ENCODE measurements around the gene PARK7.

Gene PARK7

GRCh38 chr1:7928247-7928646 lies 33.3 kb upstream of the PARK7 start:
- H3K36me3 ChIP-seq (ENCODE audit: control insufficient read depth, insufficient read depth, low read length), result no peaks in the 10 kb centered on the region
- 90 to 93% methylated on average over 2 to 3 of the region's 4 CpGs for WGBS, 2 experiments (ENCODE audit: insufficient coverage in 2 of 2)
- no peaks in the 10 kb centered on the region for H3K4me1 ChIP-seq (ENCODE audit: control insufficient read depth, insufficient read depth, low read length, poor library complexity, severe bottlenecking)
- H3K27ac ChIP-seq (ENCODE audit: low read depth, low read length, severe bottlenecking), result no peak overlapping the region
- H3K4me3 ChIP-seq (ENCODE audit: extremely low read depth, insufficient read depth, low read length, poor library complexity, severe bottlenecking), result no peak overlapping the region
- no peaks in the 10 kb centered on the region for H3K9me3 ChIP-seq (ENCODE audit: control insufficient read depth, low read length)

DNA sequence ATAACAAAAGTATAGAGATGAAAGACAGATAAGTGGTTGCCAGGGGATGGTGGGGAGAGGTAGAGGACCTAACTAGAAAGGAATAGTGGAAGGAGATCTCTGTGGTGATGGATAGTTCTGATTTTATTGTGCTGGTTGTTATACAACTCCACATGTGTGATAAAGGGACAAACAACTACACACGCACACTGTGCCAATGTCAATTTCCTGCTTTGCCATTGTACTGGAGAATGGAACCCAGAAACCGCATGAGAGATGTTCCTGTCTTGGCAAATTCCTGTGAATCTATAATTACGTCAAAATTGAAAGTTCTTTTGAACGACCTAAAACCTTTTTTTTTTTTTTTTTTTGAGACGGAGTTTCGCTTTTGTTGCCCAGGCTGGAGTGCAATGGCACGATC lies 31.9 kb upstream of the PARK7 start:
- Histone ChIP-seq H3K4me1 (ENCODE audit: control insufficient read depth, insufficient read depth, low read length, poor library complexity, severe bottlenecking) (no peaks in the 10 kb centered on the region), H3K27ac (ENCODE audit: low read depth, low read length, severe bottlenecking) (no peak overlapping the region), H3K4me3 (ENCODE audit: extremely low read depth, insufficient read depth, low read length, poor library complexity, severe bottlenecking) (no peak overlapping the region), H3K9me3 (ENCODE audit: control insufficient read depth, low read length) (no peaks in the 10 kb centered on the region), H3K36me3 (ENCODE audit: control insufficient read depth, insufficient read depth, low read length) (no peaks in the 10 kb centered on the region)
- WGBS, 2 experiments (ENCODE audit: insufficient coverage in 2 of 2), result 85 to 86% methylated on average over 4 to 5 of the region's 7 CpGs

GRCh38 chr1:7930645-7931445 lies 30.7 kb upstream of the PARK7 start:
- Histone ChIP-seq H3K4me3 (ENCODE audit: extremely low read depth, insufficient read depth, low read length, poor library complexity, severe bottlenecking) (no peak overlapping the region), H3K36me3 (ENCODE audit: control insufficient read depth, insufficient read depth, low read length) (no peaks in the 10 kb centered on the region), H3K27ac (ENCODE audit: low read depth, low read length, severe bottlenecking) (no peak overlapping the region), H3K4me1 (ENCODE audit: control insufficient read depth, insufficient read depth, low read length, poor library complexity, severe bottlenecking) (no peaks in the 10 kb centered on the region), H3K9me3 (ENCODE audit: control insufficient read depth, low read length) (no peaks in the 10 kb centered on the region)
- 90 to 92% methylated on average over 9 to 12 of the region's 15 CpGs for WGBS, 2 experiments (ENCODE audit: insufficient coverage in 2 of 2)

GRCh38 chr1:7931446-7931812 lies 30.1 kb upstream of the PARK7 start:
- no peaks in the 10 kb centered on the region for H3K36me3 ChIP-seq (ENCODE audit: control insufficient read depth, insufficient read depth, low read length)
- H3K27ac ChIP-seq (ENCODE audit: low read depth, low read length, severe bottlenecking), result no peak overlapping the region
- H3K9me3 ChIP-seq (ENCODE audit: control insufficient read depth, low read length), result no peaks in the 10 kb centered on the region
- H3K4me1 ChIP-seq (ENCODE audit: control insufficient read depth, insufficient read depth, low read length, poor library complexity, severe bottlenecking), result no peaks in the 10 kb centered on the region
- no peak overlapping the region for H3K4me3 ChIP-seq (ENCODE audit: extremely low read depth, insufficient read depth, low read length, poor library complexity, severe bottlenecking)
- 71 to 100% methylated on average over 1 of the region's 2 CpGs for WGBS, 2 experiments (ENCODE audit: insufficient coverage in 2 of 2)

DNA sequence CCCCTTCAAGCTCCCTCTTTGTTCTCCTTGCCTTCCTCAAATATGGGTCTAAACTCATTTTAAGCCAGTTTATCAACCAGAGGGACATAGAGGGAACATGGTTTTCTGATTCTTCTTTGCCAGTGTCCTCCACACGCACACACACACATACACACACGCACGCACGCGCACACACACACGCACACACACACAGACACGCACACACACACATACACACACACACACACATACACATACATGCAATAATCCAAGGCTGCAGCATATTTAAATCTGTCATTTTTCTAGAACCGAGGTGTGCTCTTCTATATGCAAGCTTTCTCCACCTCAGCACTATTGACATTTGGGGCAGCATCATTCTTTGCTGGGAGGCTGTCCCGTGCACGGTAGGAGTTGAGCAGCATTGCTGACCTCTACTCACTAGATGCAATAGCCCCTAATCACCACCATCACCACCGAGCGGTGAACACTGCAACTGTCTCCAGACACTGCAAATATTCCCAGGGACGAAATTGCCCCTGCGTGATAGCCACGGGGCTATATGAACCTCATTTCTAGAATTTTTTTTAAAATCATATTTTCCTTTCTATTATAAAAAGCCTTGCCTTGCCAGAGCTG lies 28.9 kb upstream of the PARK7 start:
- no peaks in the 10 kb centered on the region for H3K4me1 ChIP-seq (ENCODE audit: control insufficient read depth, insufficient read depth, low read length, poor library complexity, severe bottlenecking)
- WGBS, 2 experiments (ENCODE audit: insufficient coverage in 2 of 2), result 87 to 90% methylated on average over 11 to 14 of the region's 15 CpGs
- no peaks in the 10 kb centered on the region for H3K9me3 ChIP-seq (ENCODE audit: control insufficient read depth, low read length)
- no peak overlapping the region for H3K27ac ChIP-seq (ENCODE audit: low read depth, low read length, severe bottlenecking)
- no peak overlapping the region for H3K4me3 ChIP-seq (ENCODE audit: extremely low read depth, insufficient read depth, low read length, poor library complexity, severe bottlenecking)
- H3K36me3 ChIP-seq (ENCODE audit: control insufficient read depth, insufficient read depth, low read length), result no peaks in the 10 kb centered on the region

GRCh38 chr1:7938070-7938469 lies 23.4 kb upstream of the PARK7 start:
- Histone ChIP-seq H3K9me3 (ENCODE audit: control insufficient read depth, low read length) (no peaks in the 10 kb centered on the region), H3K4me3 (ENCODE audit: extremely low read depth, insufficient read depth, low read length, poor library complexity, severe bottlenecking) (no peak overlapping the region), H3K36me3 (ENCODE audit: control insufficient read depth, insufficient read depth, low read length) (no peaks in the 10 kb centered on the region), H3K27ac (ENCODE audit: low read depth, low read length, severe bottlenecking) (no peak overlapping the region), H3K4me1 (ENCODE audit: control insufficient read depth, insufficient read depth, low read length, poor library complexity, severe bottlenecking) (peaks cover 12% of the 10 kb centered on the region)
- WGBS, 2 experiments (ENCODE audit: insufficient coverage in 2 of 2), result 42 to 64% methylated on average over 2 to 3 of the region's 3 CpGs

DNA sequence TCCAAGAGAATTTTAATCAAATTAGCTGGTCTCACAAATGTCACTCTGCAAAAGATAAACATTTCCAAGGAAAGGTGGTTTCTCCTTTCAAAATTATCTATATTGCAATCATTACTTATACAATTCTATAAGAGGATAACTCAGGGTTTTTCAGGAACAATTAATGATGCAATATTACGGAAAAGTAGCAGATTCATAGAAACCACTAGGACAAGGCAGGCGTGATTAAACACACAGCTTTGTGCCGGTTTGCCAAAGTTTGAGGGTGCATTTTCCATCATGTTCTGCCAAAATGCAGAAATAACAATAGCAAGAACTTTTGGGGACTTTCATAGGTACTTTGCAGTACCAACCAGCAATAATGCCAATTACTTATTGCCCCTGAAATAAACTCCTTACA lies 21.5 kb upstream of the PARK7 start:
- no peak overlapping the region for H3K27ac ChIP-seq (ENCODE audit: low read depth, low read length, severe bottlenecking)
- no peaks in the 10 kb centered on the region for H3K9me3 ChIP-seq (ENCODE audit: control insufficient read depth, low read length)
- peaks cover 12% of the 10 kb centered on the region for H3K4me1 ChIP-seq (ENCODE audit: control insufficient read depth, insufficient read depth, low read length, poor library complexity, severe bottlenecking)
- no peaks in the 10 kb centered on the region for H3K36me3 ChIP-seq (ENCODE audit: control insufficient read depth, insufficient read depth, low read length)
- 94 to 95% methylated on average over 3 of the region's 3 CpGs for WGBS, 2 experiments (ENCODE audit: insufficient coverage in 2 of 2)
- H3K4me3 ChIP-seq (ENCODE audit: extremely low read depth, insufficient read depth, low read length, poor library complexity, severe bottlenecking), result no peak overlapping the region

DNA sequence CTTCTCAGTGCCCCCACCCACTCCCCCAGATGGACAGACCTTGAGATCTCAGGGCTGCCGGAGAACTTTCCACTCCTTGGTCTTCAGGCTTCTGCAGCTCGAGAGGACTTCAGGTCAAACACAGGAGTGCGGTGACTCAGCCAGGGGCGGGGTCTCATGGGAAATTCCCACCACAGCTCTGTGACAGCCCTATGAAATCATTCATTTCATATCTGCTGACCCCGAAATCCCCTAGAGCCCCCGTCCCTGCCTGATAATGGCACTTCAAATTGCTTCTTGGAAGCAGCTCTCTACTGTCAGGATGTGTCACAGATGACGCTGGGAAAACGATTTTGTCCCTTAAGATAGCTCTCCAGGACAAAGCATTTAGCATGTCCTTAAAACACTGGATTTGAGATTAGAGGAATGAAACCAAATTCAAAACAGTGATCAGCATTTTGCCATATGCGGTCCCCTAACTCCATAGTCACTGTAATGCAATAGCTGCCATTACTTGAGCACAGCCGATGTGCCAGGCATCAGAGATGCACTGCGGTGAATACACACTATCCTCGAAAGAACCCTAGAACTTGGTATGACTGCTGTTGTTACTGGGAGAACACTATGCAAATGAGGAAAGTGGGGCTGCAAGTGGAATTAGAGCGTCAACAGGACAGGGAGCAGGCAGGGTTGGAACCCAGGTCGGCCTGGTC lies 20.6 kb upstream of the PARK7 start, which contains the start of gene TNFRSF9:
Gene TNFRSF9, minus strand, starts transcription at position 95 of the 692 bp plus-strand sequence. CDS start 845 bp downstream, outside the sequence.
- Histone ChIP-seq H3K27ac (ENCODE audit: low read depth, low read length, severe bottlenecking) (peak within 1 kb of the TSS; percentile 6), H3K4me1 (ENCODE audit: control insufficient read depth, insufficient read depth, low read length, poor library complexity, severe bottlenecking) (peaks cover 12% of the 10 kb centered on the region), H3K36me3 (ENCODE audit: control insufficient read depth, insufficient read depth, low read length) (no peaks in the 10 kb centered on the region), H3K4me3 (ENCODE audit: extremely low read depth, insufficient read depth, low read length, poor library complexity, severe bottlenecking) (no peak within 1 kb of the TSS), H3K9me3 (ENCODE audit: control insufficient read depth, low read length) (no peaks in the 10 kb centered on the region)
- 81 to 85% methylated on average over 13 to 14 of the region's 14 CpGs for WGBS, 2 experiments (ENCODE audit: insufficient coverage in 2 of 2)

DNA sequence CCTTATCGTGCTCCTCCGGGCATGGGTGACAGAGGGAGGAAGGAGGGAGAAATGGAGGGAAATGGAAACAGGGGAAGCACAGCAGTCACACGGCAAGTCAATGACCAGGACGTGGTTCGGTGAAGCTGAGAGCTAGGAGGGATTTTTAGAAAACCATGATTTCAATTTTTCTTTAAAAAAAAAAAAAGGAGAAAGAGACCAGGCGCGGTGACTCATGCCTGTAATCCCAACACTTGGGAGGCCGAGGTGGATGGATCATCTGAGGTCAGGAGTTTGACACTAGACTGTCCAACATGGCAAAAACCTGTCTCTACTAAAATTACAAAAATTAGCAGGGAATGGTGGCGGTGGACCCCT lies 20.1 kb upstream of the PARK7 start:
- 80 to 90% methylated on average over 4 to 6 of the region's 9 CpGs for WGBS, 2 experiments (ENCODE audit: insufficient coverage in 2 of 2)
- no peaks in the 10 kb centered on the region for H3K9me3 ChIP-seq (ENCODE audit: control insufficient read depth, low read length)
- H3K27ac ChIP-seq (ENCODE audit: low read depth, low read length, severe bottlenecking), result no peak overlapping the region
- H3K36me3 ChIP-seq (ENCODE audit: control insufficient read depth, insufficient read depth, low read length), result no peaks in the 10 kb centered on the region
- peaks cover 12% of the 10 kb centered on the region for H3K4me1 ChIP-seq (ENCODE audit: control insufficient read depth, insufficient read depth, low read length, poor library complexity, severe bottlenecking)
- H3K4me3 ChIP-seq (ENCODE audit: extremely low read depth, insufficient read depth, low read length, poor library complexity, severe bottlenecking), result no peak overlapping the region

GRCh38 chr1:7942214-7942921 lies 19.1 kb upstream of the PARK7 start:
- Histone ChIP-seq H3K4me1 (ENCODE audit: control insufficient read depth, insufficient read depth, low read length, poor library complexity, severe bottlenecking) (peaks cover 12% of the 10 kb centered on the region), H3K9me3 (ENCODE audit: control insufficient read depth, low read length) (no peaks in the 10 kb centered on the region), H3K27ac (ENCODE audit: low read depth, low read length, severe bottlenecking) (no peak overlapping the region), H3K36me3 (ENCODE audit: control insufficient read depth, insufficient read depth, low read length) (no peaks in the 10 kb centered on the region), H3K4me3 (ENCODE audit: extremely low read depth, insufficient read depth, low read length, poor library complexity, severe bottlenecking) (no peak overlapping the region)
- 9 to 15% methylated on average over 31 to 34 of the region's 40 CpGs for WGBS, 2 experiments (ENCODE audit: insufficient coverage in 2 of 2)

Measured in mesodermal cell (in vitro differentiated cells).